Measurements from ENCODE around the gene OSBPL6. TPM values are rescaled to one million over a fixed set of nuclear protein-coding genes. Genes with fewer than 3 reads are reported as not detected.

Gene OSBPL6
- total and polyA plus RNA-seq, 9 of the 15 experiments (the other 6 are each of a cell fraction or from before 2014, with no cell fraction given), result 3.4 to 12.7 (median 9.3) TPM

- TF ChIP-seq CCNT2 (IDR thresholded peaks at IDR 0.05; ENCODE audit: borderline replicate concordance, extremely low read depth, insufficient read length, low read depth, low read length) (peak; percentile 47), TARDBP (IDR thresholded peaks at IDR 0.05) (no peak; the same call in 1 of the 2 replicates), ZNF511 (CRISPR knock-in tag; IDR thresholded peaks at IDR 0.05) (peak; percentile 83; the same call in 1 of the 2 replicates), SNAPC5 (CRISPR knock-in tag; IDR thresholded peaks at IDR 0.05) (no peak), GABPB1 (CRISPR knock-in tag; IDR thresholded peaks at IDR 0.05) (peak; percentile 86), FOXK2 (conservative IDR thresholded peaks at IDR 0.05 in 1 of 2, IDR thresholded peaks at IDR 0.05 in 1 of 2; ENCODE audit: low read depth in 2 of 2) (peak in 1 of 2 experiments; percentile 44; a peak in 2 of 4 replicates), SMAD1 (IDR thresholded peaks at IDR 0.05; ENCODE audit: low read depth, low read length, partially characterized antibody) (peak; percentile 31), FOXO4 (CRISPR knock-in tag; IDR thresholded peaks at IDR 0.05) (no peak), LCOR (CRISPR knock-in tag; IDR thresholded peaks at IDR 0.05) (peak; percentile 50; the same call in 1 of the 2 replicates), NBN (IDR thresholded peaks at IDR 0.05; ENCODE audit: low read depth) (peak; percentile 48; the same call in 1 of the 2 replicates), ZNF780A (CRISPR knock-in tag; IDR thresholded peaks at IDR 0.05) (no peak), ELF2 (CRISPR knock-in tag; IDR thresholded peaks at IDR 0.05) (no peak), SRSF1 (IDR thresholded peaks at IDR 0.05; ENCODE audit: low read depth, low read length) (no peak), TBP (optimal IDR thresholded peaks at IDR 0.05; ENCODE audit: low read depth, low read length) (peak; percentile 70), NONO (IDR thresholded peaks at IDR 0.05; ENCODE audit: low read depth in 2 of 2, low read length in 1 of 2) (peak; percentile 66 to 96), RBM14 (IDR thresholded peaks at IDR 0.05; ENCODE audit: borderline replicate concordance, insufficient read depth, low read depth, low read length) (no peak), FOXP4 (CRISPR knock-in tag; IDR thresholded peaks at IDR 0.05; ENCODE audit: borderline replicate concordance) (no peak), ZEB2 (IDR thresholded peaks at IDR 0.05) (0 out of 2 replicates have a peak, but pooled peaks have one; percentile 39), KLF1 (tag; IDR thresholded peaks at IDR 0.05) (peak; percentile 87), SRSF3 (IDR thresholded peaks at IDR 0.05; ENCODE audit: insufficient read depth, low read length) (no peak), RBBP5 (IDR thresholded peaks at IDR 0.05; ENCODE audit: borderline replicate concordance, insufficient read depth, low read length, poor library complexity, severe bottlenecking) (peak; percentile 89), PHF21A (IDR thresholded peaks at IDR 0.05; ENCODE audit: borderline replicate concordance, low read depth) (peak; percentile 30; the same call in 1 of the 2 replicates)
These were observed 256.6 kb downstream of the OSBPL6 start, which contains the start of the genes PJVK and PRKRA (continued) for GRCh38 chr2:178450774-178451525.
